ENCODE data around the gene FNDC3A. TPM values are rescaled to one million over a fixed set of nuclear protein-coding genes. Genes with fewer than 3 reads are reported as not detected.

FNDC3A gene
- total and polyA plus RNA-seq, 9 of the 15 experiments (the other 6 are each of a cell fraction or from before 2014, with no cell fraction given) = 4.1 to 22.0 (median 13.5) TPM

GRCh38 chr13:48962281-48962680 lies 13.4 kb upstream of the FNDC3A start:
- no TSS peak for BruUV-seq (replicated peaks)
- Histone ChIP-seq H3K9me3 (replicated peaks; ENCODE audit: control insufficient read depth, insufficient read depth, low read depth, low read length) (no peaks in the 10 kb centered on the region; the same call in 1 of the 2 replicates), H3K79me2 (ENCODE audit: control insufficient read depth, insufficient read depth, low read length) (no peaks in the 10 kb centered on the region), H3K27ac (ENCODE audit: extremely low read depth, low read depth, low read length) (no peak overlapping the region), H3K4me3 (no peak overlapping the region), H3K9me1 (ENCODE audit: control insufficient read depth, insufficient read depth, low read length) (no peaks in the 10 kb centered on the region), H3K27me3 (ENCODE audit: control insufficient read depth in 2 of 2, insufficient read depth in 2 of 2, low read length in 2 of 2) (no peaks in the 10 kb centered on the region), H3K4me2 (ENCODE audit: insufficient read depth, low read length) (no peak overlapping the region), H2AFZ (ENCODE audit: low read depth, low read length) (peak overlapping the region; percentile 74), H4K20me1 (replicated peaks; ENCODE audit: control insufficient read depth, insufficient read depth, low read length) (no peaks in the 10 kb centered on the region), H3K4me1 (replicated peaks in 1 of 2; ENCODE audit: control insufficient read depth in 2 of 2, insufficient read depth in 2 of 2, low read length in 2 of 2) (0 out of 5 replicates have a peak, but pooled peaks cover 0 to 2% of the 10 kb centered on the region in 2 experiments), H3K36me3 (ENCODE audit: control insufficient read depth, insufficient read depth, low read length) (no peaks in the 10 kb centered on the region), H3K9ac (ENCODE audit: insufficient read depth in 1 of 2, low read depth in 2 of 2, low read length in 2 of 2) (no peak overlapping the region)
- ChIA-PET CTCF (ENCODE audit: low intra/inter-chr PET ratio) (no interaction called here), POLR2A (interaction anchor here (0.8 kb wide), 1 partner anchor 163 kb away, joined by 3 read pairs; no protein-coding TSS in a partner anchor)
- TF ChIP-seq JUN (IDR thresholded peaks at IDR 0.05; ENCODE audit: borderline replicate concordance, low read depth, low read length) (no peak), JUN (CRISPR knock-in tag; IDR thresholded peaks at IDR 0.05; ENCODE audit: borderline replicate concordance) (no peak), JUND (IDR thresholded peaks at IDR 0.05; ENCODE audit: borderline replicate concordance, low read depth, low read length) (peak; percentile 23; the same call in 1 of the 2 replicates), JUND (tag; IDR thresholded peaks at IDR 0.05; ENCODE audit: borderline replicate concordance, low read depth, low read length) (no peak), ZNF551 (CRISPR knock-in tag; IDR thresholded peaks at IDR 0.05) (no peak), ZNF140 (CRISPR knock-in tag; IDR thresholded peaks at IDR 0.05) (no peak), BHLHE40 (IDR thresholded peaks at IDR 0.05; ENCODE audit: low read length) (peak; percentile 65), USF2 (CRISPR knock-in tag; IDR thresholded peaks at IDR 0.05) (0 out of 2 replicates have a peak, but pooled peaks have one; percentile 2), ZNF589 (CRISPR knock-in tag; IDR thresholded peaks at IDR 0.05; ENCODE audit: low read depth) (no peak), ETS2 (tag; IDR thresholded peaks at IDR 0.05; ENCODE audit: borderline replicate concordance, poor library complexity, severe bottlenecking) (no peak)
- no peak for FAIRE-seq
- no peak for DNase-seq (ENCODE audit: extremely low read depth in 1 of 4, low spot score in 3 of 4)
- WGBS (ENCODE audit: insufficient coverage, low coverage, missing lambda C conversion rate) = 3% methylated on average over 4 of the region's 4 CpGs
- in situ Hi-C loops (cut with MboI) (no loop called here), intact Hi-C loops (cut with micrococcal nuclease) (no loop called here)
- no peak for ATAC-seq
